Limb (tissue), 2 donors: ENCODE results near the gene ITPRID1.
"Not testable (repeated sequence)": the region's sequence is repeated elsewhere in the genome, so short reads cannot be mapped to it uniquely, and the experiment has no call there.

Experiments
- DNase-seq, 2 donors: peaks; one replicate each; pipeline ENCODE4 v3.0.0-alpha.2; 2016; ENCODE audit errors: extremely low spot score in 2 of 2

The ITPRID1 gene

DNA sequence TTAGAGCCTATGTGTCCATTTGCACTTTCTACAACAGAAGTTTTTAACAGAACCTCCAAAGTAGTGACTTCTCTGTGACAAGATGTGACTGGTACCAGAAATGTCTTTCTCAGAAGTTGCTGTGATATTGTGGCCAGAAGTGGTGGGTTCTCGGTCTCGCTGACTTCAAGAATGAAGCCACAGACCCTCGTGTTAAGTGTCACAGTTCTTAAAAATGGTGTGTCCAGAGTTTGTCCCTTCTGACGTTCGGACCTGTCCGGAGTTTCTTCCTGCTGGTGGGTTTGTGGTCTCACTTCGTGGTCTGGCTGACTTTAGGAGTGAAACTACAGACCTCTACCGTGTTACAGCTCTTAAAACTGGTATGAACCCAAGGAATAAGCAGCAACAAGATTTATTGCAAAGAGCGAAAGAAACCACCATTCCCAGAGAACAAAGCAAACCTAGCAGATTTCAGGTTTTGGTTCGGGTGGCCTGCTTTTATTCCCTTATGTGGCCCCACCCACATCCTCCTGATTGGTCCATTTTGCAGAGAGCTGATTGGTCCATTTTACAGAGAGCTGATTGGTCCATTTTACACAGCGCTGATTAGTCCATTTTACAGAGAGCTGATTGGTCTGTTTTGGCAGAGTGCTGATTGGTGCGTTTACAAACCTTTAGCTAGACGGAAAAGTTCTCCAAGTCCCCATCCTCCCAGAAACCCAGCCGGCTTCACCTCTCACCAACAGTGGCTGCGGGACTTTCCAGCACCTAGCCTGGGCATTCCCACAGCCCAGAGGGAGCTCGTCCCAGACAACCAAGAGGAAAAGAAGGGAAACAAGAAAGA lies 3.0 kb downstream of the ITPRID1 start:
- DNase-seq: no peak

- no peak for DNase-seq
Observed at GRCh38 chr7:31517513-31517912, 3.6 kb downstream of the ITPRID1 start.

DNA sequence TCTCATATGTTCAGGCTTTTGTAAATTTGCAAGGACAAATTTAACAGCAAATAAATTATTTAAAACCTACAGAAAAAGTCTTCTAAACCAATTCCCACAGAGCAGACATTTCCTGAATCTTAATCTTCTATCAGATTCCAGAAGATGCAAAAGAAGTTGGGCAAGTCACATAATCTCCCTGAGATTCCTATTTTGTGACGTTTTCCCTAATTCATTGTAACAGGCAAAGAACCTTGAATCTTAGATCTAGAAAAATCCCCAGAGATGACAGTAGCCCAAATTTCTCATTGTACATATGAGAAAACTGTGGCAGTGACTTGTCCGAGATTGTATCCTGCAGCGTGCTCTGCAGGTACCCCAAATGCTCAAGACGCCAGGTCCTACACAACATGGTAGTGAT lies 4.9 kb downstream of the ITPRID1 start:
- no peak for DNase-seq

GRCh38 chr7:31521336-31522010 lies 7.6 kb downstream of the ITPRID1 start:
- DNase-seq: no peak

- no peak for DNase-seq
Observed at GRCh38 chr7:31526864-31527263, 13.0 kb downstream of the ITPRID1 start.

- no peak for DNase-seq
Observed at GRCh38 chr7:31529103-31529502, 15.2 kb downstream of the ITPRID1 start.

GRCh38 chr7:31540651-31541185 lies 26.8 kb downstream of the ITPRID1 start:
- DNase-seq: not testable (repeated sequence)

GRCh38 chr7:31545549-31545948 lies 31.7 kb downstream of the ITPRID1 start:
- DNase-seq: no peak

DNA sequence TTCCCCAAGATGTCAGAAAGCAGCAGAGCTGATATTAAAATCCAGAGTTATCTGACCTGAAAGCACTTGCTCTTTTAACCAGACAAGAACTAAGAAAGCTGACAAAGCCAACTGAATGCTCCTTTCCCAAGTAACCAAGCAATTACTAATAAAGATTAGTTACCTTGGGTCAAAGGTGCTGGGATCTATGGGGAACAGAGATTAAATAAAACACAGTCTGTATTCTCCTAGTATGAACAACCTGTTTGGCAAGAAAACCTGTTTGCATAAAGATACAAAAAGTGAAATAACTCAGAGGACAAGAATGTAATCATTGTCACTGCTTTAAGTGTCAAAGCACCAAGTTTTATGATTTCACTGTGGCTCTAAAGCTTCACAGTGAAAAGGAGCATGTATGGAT lies 35.7 kb downstream of the ITPRID1 start:
- DNase-seq: no peak

DNA sequence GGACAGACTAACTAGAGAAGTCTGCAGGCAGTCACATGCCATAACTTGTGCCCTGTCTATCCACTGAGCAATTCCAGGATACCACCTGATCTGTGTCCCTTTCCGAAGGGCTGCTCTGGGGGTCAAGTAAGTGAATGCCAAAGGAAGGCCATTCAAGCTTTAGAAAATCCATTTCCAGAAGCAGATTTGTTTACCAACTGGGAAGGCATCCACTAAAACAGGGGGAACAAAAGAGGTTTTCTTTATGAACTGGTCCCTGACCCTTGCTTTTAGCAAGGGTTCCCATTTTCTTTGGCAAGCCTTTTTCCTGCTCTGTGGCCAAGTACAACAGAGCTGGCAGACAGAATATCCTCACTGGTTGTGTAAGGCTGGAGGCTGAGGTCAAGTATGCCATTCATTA lies 36.5 kb downstream of the ITPRID1 start:
- no peak for DNase-seq

DNA sequence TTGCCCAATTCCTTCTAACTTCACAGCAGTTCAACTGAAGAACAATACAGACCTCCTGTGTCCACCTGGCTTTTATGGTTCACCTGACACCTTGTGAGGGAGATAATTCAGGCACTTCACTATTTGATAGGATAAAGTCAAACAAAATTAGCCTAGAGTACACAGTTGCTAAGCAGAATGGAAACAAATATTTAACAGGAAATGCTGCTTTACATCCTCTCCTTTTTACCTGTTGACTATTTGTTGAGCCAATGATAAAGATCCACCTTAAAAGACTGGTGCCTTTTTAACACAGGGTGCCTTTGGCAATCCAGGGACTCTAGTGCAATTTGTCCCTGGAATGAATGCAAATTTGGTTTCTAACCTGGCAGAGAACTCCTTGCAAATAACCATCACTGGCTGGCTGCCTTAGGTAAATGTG lies 39.8 kb downstream of the ITPRID1 start:
- DNase-seq: no peak

DNA sequence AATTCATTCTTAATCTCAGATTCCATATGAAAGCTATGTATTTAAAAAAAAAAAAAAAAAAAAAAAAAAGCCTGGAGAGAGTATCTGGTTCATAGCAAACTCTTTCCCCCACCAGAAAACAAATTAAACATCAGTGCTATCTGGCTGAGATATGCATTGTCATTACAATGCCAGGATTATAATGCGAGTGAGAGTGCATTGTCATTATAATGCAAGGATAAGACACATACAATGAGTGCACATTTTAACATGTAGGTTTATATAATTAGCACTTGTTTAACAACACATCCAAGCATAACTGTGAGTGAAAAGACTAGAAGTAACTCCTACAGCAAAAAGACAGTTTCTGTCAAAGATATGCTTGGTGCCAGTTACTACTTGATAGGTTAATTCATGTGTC lies 48.1 kb downstream of the ITPRID1 start:
- no peak for DNase-seq

DNA sequence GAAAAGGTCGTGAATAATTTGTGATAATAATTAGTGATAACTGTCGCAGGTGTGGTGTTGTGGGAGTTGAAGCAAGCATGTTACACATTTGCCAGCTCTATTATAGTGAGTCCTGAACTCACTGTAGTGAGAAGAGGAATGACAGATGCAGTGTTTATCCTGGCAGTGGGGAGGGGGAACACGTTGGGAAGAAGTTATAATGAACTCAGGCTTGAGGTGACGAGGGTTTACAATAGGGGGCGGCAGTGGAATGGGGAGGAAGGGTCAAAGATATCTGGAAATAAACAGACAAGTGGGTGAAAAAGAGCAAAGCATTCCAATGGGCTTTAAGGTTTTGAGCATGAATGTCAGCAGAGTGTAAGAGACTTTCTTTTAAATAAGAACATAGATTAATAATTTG lies 49.6 kb downstream of the ITPRID1 start:
- no peak for DNase-seq

DNA sequence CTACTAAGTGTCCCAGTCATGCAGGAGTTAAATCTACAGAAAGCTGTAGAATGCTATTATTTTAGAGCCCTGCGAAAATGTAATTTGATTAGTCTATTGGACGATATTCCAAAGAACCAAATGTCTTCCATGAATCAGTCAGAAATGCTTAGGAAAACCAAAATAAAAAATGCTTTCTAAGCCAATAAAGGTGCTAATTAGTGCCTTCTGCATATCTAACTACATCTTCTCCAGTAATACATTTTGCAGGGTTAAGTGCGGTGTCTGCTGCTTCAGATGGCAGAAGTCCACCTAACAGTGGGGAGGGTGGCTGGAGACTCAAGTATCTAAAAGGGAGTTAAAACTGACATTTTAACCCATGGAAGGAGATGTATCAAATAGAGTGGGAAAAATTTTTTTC lies 50.1 kb downstream of the ITPRID1 start:
- DNase-seq: no peak

DNA sequence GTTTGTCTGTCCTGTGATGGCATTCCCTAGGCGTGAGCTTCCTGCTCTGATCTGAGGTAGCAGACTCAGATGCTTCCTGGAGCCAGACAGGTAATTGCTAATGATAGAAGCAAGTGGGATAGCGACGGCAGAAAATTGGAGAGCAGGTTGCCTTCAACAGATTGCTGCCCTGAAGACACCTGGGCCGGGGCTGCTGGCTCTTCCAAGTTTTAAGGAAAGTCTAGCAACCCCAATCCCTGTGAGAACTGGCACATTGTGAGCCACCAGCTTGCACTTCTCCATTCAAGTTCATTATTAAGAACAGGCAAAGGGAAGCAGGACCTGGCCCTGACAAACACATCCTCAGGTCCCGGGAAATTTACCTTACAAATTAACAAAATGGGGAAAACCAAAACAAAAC lies 50.8 kb downstream of the ITPRID1 start:
- DNase-seq: no peak

DNA sequence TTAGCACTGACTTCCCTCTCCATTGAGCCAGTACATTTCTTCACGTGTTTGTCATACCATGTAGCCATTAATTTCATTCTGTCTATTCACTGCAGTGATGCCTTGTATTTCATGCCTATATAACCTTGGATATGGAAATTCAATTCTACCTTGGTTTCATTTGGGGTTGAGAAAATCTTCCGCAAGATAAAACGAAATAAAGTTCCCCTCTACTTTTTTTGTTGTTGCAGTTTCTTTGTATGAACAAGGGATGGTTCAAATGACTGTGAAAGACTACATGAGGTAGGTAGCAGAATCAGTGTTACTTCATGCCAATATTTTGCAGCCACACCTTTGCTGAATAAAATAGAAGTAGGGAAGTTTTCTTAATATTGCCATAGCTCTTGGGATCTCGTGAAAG lies 55.6 kb downstream of the ITPRID1 start:
- DNase-seq: no peak

DNA sequence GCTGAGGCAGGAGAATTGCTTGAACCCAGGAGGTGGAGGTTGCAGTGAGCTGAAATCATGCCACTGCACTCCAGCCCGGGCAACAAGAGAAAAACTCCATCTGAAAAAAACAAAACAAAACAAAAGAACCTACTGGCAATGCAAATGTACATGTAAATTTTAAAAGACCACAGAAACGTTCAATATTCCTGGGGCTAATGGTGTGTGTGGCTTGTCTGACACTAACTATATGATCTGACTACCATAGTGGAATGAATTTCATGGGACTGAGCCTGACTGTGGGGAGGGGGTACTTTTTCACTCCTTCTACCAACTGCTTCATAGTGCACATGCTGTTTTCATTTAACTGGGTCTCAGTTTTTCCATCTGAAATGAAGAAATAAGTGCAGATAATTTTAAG lies 69.6 kb downstream of the ITPRID1 start:
- DNase-seq: no peak

DNA sequence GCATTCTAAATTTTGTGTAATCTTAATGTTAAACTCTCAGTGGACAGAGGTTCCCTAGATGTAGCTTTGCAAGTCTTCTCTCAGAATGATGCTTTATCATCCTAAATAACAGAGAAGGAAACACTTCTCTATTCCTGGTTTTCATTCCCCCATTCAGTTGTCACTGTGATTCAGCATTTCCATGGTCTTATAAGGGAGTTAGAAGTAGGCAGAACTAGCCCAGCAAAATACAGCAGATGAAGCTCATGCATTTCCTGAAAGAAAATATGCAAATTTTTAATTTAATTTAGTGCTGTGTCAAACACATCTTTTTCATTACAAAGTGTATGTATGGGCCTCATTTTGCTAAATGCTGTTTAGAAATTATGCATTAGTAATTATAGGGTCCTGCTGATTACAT lies 70.1 kb downstream of the ITPRID1 start:
- no peak for DNase-seq

DNA sequence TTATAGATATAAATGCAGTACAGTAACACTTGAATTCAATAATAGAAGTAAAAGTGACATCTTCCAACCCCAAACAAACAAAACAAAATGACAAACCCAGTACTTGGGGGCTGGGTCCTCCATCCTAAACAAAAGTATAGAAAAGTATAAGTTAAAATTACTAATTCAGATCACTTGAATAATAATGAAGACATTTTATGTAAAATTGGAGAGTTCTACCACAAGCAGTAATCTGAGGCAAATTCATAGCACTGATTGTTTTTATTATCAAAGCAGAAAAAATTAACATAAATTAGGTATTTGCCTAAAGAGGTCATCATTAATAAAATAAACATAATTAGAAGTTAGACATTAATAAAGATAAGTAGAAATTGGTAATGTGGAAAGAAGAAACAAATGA lies 81.5 kb downstream of the ITPRID1 start:
- DNase-seq: no peak

GRCh38 chr7:31602041-31602625 lies 88.2 kb downstream of the ITPRID1 start:
- DNase-seq: no peak

DNA sequence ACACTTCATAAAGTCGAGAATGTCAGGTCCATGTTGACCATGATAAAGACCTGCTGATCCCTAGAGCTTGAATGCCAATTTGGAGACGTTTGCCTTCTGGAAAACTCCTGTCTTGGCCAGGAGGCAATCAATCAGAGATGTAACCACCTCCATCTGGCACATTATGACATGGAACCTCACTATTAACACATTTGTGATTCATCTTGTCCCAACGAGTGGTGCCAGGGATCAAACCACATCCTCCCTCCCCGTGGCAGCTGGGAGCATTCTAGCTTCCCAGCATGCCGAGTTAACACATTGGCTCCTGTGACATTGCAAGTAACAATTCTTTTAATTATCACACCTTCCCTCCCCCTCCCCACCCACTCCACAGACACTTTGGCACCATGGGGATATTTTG lies 89.2 kb downstream of the ITPRID1 start:
- no peak for DNase-seq

DNA sequence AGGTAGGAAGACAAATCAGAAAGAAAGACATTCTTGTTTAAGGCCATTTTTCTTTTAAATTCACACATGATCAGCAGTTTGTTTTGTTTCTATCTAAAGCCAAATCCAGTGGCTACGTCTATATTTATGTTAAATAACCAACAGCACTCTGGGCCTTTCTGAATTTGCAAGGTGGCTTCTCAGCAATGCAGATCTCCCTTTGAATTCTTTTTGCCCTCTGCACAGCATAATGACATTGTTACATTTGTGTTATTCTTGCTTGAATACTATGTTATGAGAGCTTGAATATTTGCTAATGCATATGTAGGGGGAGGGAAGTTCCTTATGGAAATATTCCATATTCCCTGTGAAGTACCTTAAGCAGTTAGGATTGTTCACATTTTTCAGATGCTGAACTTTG lies 99.7 kb downstream of the ITPRID1 start:
- DNase-seq: no peak

DNA sequence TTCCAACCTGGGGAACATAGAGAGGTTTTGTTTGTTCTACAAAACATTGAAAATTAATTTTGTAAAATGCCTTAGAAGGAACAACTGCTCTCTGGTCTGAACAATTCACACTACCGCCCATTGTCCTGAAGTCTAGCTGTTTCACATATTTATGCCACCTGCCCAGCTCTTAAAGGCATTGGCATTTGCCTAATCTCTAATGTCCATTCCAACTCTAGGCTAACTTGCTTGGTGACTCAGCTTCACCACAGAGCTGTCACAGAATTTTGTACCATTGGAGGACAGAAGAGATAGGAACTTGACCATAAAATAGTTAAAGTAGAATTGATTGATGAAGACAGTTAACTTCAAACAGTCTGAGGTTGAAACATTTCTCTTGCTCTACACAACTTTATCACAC lies 119.6 kb downstream of the ITPRID1 start:
- DNase-seq: no peak
